ENCODE data around the gene EXOC6.

DNA sequence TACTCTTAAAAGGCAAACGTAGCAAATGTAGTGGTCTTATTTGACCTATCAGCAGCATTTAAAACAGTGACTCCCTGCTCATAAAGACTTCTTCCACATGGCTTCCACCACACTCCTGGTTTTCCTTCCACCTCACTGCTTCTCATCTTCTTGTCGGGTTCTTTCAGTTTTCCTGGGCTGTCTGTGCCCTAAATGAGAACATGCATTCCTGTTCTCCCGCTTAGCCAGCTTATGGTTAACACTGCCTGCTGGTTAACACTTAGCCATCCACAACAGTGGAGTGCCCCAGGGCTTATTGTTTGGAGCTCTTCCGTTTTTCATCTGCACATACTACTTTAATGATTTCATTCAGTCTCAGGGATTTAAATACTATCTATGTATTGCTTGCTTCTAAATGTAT lies 34.3 kb upstream of the EXOC6 start:
- TF ChIP-seq, protein P1, sequence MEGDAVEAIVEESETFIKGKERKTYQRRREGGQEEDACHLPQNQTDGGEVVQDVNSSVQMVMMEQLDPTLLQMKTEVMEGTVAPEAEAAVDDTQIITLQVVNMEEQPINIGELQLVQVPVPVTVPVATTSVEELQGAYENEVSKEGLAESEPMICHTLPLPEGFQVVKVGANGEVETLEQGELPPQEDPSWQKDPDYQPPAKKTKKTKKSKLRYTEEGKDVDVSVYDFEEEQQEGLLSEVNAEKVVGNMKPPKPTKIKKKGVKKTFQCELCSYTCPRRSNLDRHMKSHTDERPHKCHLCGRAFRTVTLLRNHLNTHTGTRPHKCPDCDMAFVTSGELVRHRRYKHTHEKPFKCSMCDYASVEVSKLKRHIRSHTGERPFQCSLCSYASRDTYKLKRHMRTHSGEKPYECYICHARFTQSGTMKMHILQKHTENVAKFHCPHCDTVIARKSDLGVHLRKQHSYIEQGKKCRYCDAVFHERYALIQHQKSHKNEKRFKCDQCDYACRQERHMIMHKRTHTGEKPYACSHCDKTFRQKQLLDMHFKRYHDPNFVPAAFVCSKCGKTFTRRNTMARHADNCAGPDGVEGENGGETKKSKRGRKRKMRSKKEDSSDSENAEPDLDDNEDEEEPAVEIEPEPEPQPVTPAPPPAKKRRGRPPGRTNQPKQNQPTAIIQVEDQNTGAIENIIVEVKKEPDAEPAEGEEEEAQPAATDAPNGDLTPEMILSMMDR (IDR thresholded peaks at IDR 0.05): no peak
- no peak for TF ChIP-seq EP300 (IDR thresholded peaks at IDR 0.05)
- TF ChIP-seq POLR2A (IDR thresholded peaks at IDR 0.05): no peak
